ENCODE results near the gene PODXL2. TPM values are rescaled to one million over a fixed set of nuclear protein-coding genes. Genes with fewer than 3 reads are reported as not detected.

PODXL2 gene
- total and polyA plus RNA-seq, 2 of the 8 experiments (the other 6 are each of a cell fraction or from before 2014, with no cell fraction given), result 27.6 to 31.6 TPM

GRCh38 chr3:127661600-127661999 lies 32.6 kb downstream of the PODXL2 start:
- Histone ChIP-seq H2BK20ac (ENCODE audit: low read length) (no peak overlapping the region), H3K14ac (ENCODE audit: insufficient read length) (no peak overlapping the region), H3K79me2 (ENCODE audit: control insufficient read depth in 1 of 2, insufficient read depth in 2 of 2, low read length in 2 of 2) (no peaks in the 10 kb centered on the region), H4K5ac (ENCODE audit: insufficient read length, low read depth, low read length) (no peak overlapping the region), H3K23ac (ENCODE audit: insufficient read length) (no peak overlapping the region), H3K18ac (ENCODE audit: extremely low read depth, low read length) (no peak overlapping the region), H4K91ac (replicated peaks; ENCODE audit: insufficient read length, low read length) (no peak overlapping the region), H3K27me3 (replicated peaks in 1 of 4; ENCODE audit: control insufficient read depth in 3 of 4, extremely low read depth in 1 of 4, insufficient read depth in 3 of 4, low read length in 3 of 4) (no peaks in the 10 kb centered on the region), H2BK120ac (replicated peaks; ENCODE audit: low read depth, low read length) (no peak overlapping the region), H3K4me1 (replicated peaks in 1 of 4; ENCODE audit: control insufficient read depth in 3 of 4, insufficient read depth in 4 of 4, low read length in 3 of 4) (no peaks in the 10 kb centered on the region), H2AK5ac (ENCODE audit: low read depth, low read length) (no peak overlapping the region), H4K20me1 (replicated peaks in 1 of 2; ENCODE audit: control insufficient read depth in 1 of 2, insufficient read depth in 2 of 2, low read length in 2 of 2) (no peaks in the 10 kb centered on the region), H3K4me3 (ENCODE audit: extremely low read depth in 1 of 4, insufficient read depth in 2 of 4, low read depth in 3 of 4, low read length in 4 of 4) (no peak overlapping the region), H3K27ac (ENCODE audit: low read depth, low read length) (no peak overlapping the region), H3K4ac (replicated peaks; ENCODE audit: insufficient read length, low read depth, low read length) (no peak overlapping the region), H3K23me2 (ENCODE audit: low read depth, low read length) (no peaks in the 10 kb centered on the region), H2AFZ (ENCODE audit: low read length) (no peak overlapping the region), H2BK15ac (ENCODE audit: low read length) (no peak overlapping the region), H3K9ac (replicated peaks in 1 of 4; ENCODE audit: extremely low read depth in 1 of 4, low read depth in 3 of 4, low read length in 3 of 4) (no peak overlapping the region), H3K79me1 (ENCODE audit: low read depth, low read length) (peaks cover 2% of the 10 kb centered on the region; the same call in 1 of the 2 replicates), H2BK5ac (ENCODE audit: low read depth, low read length) (no peak overlapping the region), H3K9me3 (ENCODE audit: insufficient read depth in 2 of 2, low read depth in 1 of 2, low read length in 1 of 2) (no peaks in the 10 kb centered on the region), H4K8ac (ENCODE audit: extremely low read depth, insufficient read depth, low read length) (no peak overlapping the region), H3K4me2 (ENCODE audit: insufficient read depth in 1 of 2, low read depth in 2 of 2, low read length in 2 of 2) (no peak overlapping the region), H3K56ac (replicated peaks; ENCODE audit: insufficient read length, low read depth, low read length) (no peak overlapping the region), H3K36me3 (ENCODE audit: control insufficient read depth in 2 of 4, insufficient read depth in 4 of 4, low read length in 3 of 4) (peaks cover 0 to 3% (median 2%) of the 10 kb centered on the region in 4 experiments; a peak in 3 of 8 replicates), H2BK12ac (ENCODE audit: low read depth, low read length) (no peak overlapping the region)
- FAIRE-seq (no peak), DNase-seq (ENCODE audit: low read depth in 1 of 2, low spot score in 2 of 2) (no peak)
- ChIA-PET POLR2A (ENCODE audit: partially characterized antibody) (no interaction called here), CTCF (ENCODE audit: partially characterized antibody) (interaction anchor here (0.8 to 3.1 kb wide), 7 partner anchors 9 to 170 kb away, joined by 3 to 18 read pairs (median 5); no protein-coding TSS in a partner anchor)
- no peak for TF ChIP-seq BCL11A (IDR thresholded peaks at IDR 0.05; ENCODE audit: low read depth in 2 of 2, low read length in 2 of 2)
- no peak for TF ChIP-seq SRF (IDR thresholded peaks at IDR 0.05; ENCODE audit: low read depth, low read length)
- no peak for TF ChIP-seq JUND (IDR thresholded peaks at IDR 0.05; ENCODE audit: low read length)
- TF ChIP-seq MAX (IDR thresholded peaks at IDR 0.05), result no peak
- TF ChIP-seq SIX5 (IDR thresholded peaks at IDR 0.05; ENCODE audit: low read depth, low read length), result no peak
- TF ChIP-seq RXRA (IDR thresholded peaks at IDR 0.05; ENCODE audit: insufficient read depth, low read depth, low read length), result no peak
- TF ChIP-seq SP2 (IDR thresholded peaks at IDR 0.05; ENCODE audit: low read length), result no peak
- TF ChIP-seq MAFK (IDR thresholded peaks at IDR 0.05; ENCODE audit: low read depth, low read length), result no peak
- TF ChIP-seq NRF1 (IDR thresholded peaks at IDR 0.05; ENCODE audit: low read depth, low read length), result no peak
- TF ChIP-seq ASH2L (IDR thresholded peaks at IDR 0.05; ENCODE audit: low read length), result no peak
- no peak for TF ChIP-seq FOSL1 (IDR thresholded peaks at IDR 0.05; ENCODE audit: insufficient read depth, low read depth, low read length)
- no peak for TF ChIP-seq CHD2 (IDR thresholded peaks at IDR 0.05; ENCODE audit: low read length)
- TF ChIP-seq KDM4A (IDR thresholded peaks at IDR 0.05; ENCODE audit: low read depth, low read length, severe bottlenecking), result no peak
- TF ChIP-seq POLR2AphosphoS5 (IDR thresholded peaks at IDR 0.05; ENCODE audit: low read depth, low read length), result no peak
- TF ChIP-seq HDAC6 (IDR thresholded peaks at IDR 0.05; ENCODE audit: low read depth, low read length), result no peak
- no peak for TF ChIP-seq YY1 (IDR thresholded peaks at IDR 0.05; ENCODE audit: low read depth, low read length)
- TF ChIP-seq CHD1 (IDR thresholded peaks at IDR 0.05; ENCODE audit: low read depth, low read length), result no peak
- WGBS, 2 experiments (ENCODE audit: extremely low coverage in 1 of 2, insufficient coverage in 1 of 2, insufficient read length in 1 of 2, insufficient replicate concordance in 2 of 2, low coverage in 1 of 2, low lambda C conversion rate in 2 of 2, missing lambda C conversion rate in 1 of 2), result 84% methylated on average over 5 of the region's 5 CpGs; no CpG with 5 or more reads in 1 of the 2 experiments

Data from H1 (cell line).